Stimulated activated CD8-positive, alpha-beta memory T cell treated with anti-CD3 and anti-CD28 coated beads, Interleukin-15, amount 100 ng/mL, for 4 hours (primary cell): ENCODE data around the gene SLC6A5.
A peak's percentile ranks its signal among the peaks of the same experiment; 100 is the strongest.

Experiments used
- DNase-seq, 2 donors: peaks; one replicate each; pipeline ENCODE4 v3.0.0-alpha.2; 2020; ENCODE audit warnings: low read depth in 2 of 2

SLC6A5 gene

GRCh38 chr11:20596205-20597153 is 2.9 kb upstream of the SLC6A5 start:
- DNase-seq = no peak

GRCh38 chr11:20597154-20597679 is 2.2 kb upstream of the SLC6A5 start:
- no peak for DNase-seq

- DNase-seq = no peak
Measured at GRCh38 chr11:20597680-20598484, 1.5 kb upstream of the SLC6A5 start.

GRCh38 chr11:20598492-20598891 is 916 bp upstream of the SLC6A5 start:
- no peak for DNase-seq

GRCh38 chr11:20600020-20600346 is 575 bp downstream of the SLC6A5 start:
- no peak for DNase-seq

GRCh38 chr11:20600551-20600950 is 1.1 kb downstream of the SLC6A5 start:
- DNase-seq = no peak

GRCh38 chr11:20601221-20601914 is 2.0 kb downstream of the SLC6A5 start:
- no peak for DNase-seq

GRCh38 chr11:20604295-20604803 is 4.9 kb downstream of the SLC6A5 start:
- no peak for DNase-seq

- DNase-seq = no peak
Measured at GRCh38 chr11:20604864-20605601, 5.6 kb downstream of the SLC6A5 start.

- DNase-seq = no peak
Measured at GRCh38 chr11:20605602-20606091, 6.2 kb downstream of the SLC6A5 start.

GRCh38 chr11:20608934-20609333 is 9.5 kb downstream of the SLC6A5 start:
- no peak for DNase-seq

GRCh38 chr11:20609727-20610707 is 10.6 kb downstream of the SLC6A5 start:
- DNase-seq = peak in 1 of 2 donors; percentile 4

GRCh38 chr11:20610825-20611224 is 11.4 kb downstream of the SLC6A5 start:
- no peak for DNase-seq

- no peak for DNase-seq
Measured at GRCh38 chr11:20611445-20611844, 12.0 kb downstream of the SLC6A5 start.

GRCh38 chr11:20611892-20612291 is 12.5 kb downstream of the SLC6A5 start:
- DNase-seq = no peak

- no peak for DNase-seq
Measured at GRCh38 chr11:20612416-20612815, 13.0 kb downstream of the SLC6A5 start.

- DNase-seq = no peak
Measured at GRCh38 chr11:20616920-20617319, 17.5 kb downstream of the SLC6A5 start.

- no peak for DNase-seq
Measured at GRCh38 chr11:20617346-20618005, 18.1 kb downstream of the SLC6A5 start.

- DNase-seq = no peak
Measured at GRCh38 chr11:20618083-20618482, 18.7 kb downstream of the SLC6A5 start.
